Measurements from ENCODE around the gene FLYWCH2. TPM values are rescaled to one million over a fixed set of nuclear protein-coding genes. Genes with fewer than 3 reads are reported as not detected.
A peak's percentile ranks its signal among the peaks of the same experiment; 100 is the strongest.

The FLYWCH2 gene
- total RNA-seq, 1 experiment from 2014 or later = 16.5 TPM

- peaks cover 7 to 18% (median 12%) of the 10 kb centered on the region in 3 experiments for H3K36me3 Mint-ChIP-seq (ENCODE audit: insufficient read depth in 1 of 3, low read depth in 3 of 3)
- Histone ChIP-seq H3K4ac (ENCODE audit: low read depth, low read length) (no peak overlapping the region), H3K9me3 (ENCODE audit: control insufficient read depth, low read depth, low read length) (no peaks in the 10 kb centered on the region), H3K79me2 (ENCODE audit: insufficient read depth, low read length) (no peaks in the 10 kb centered on the region), H4K8ac (replicated peaks; ENCODE audit: insufficient read length, low read depth, low read length) (no peak overlapping the region), H3K14ac (ENCODE audit: insufficient read depth, low read length) (no peak overlapping the region), H2BK20ac (ENCODE audit: low read depth, low read length, poor library complexity, severe bottlenecking) (no peak overlapping the region), H2BK5ac (ENCODE audit: insufficient read length, low read length) (no peak overlapping the region), H3K23me2 (ENCODE audit: insufficient read length, low read depth, low read length, poor library complexity, severe bottlenecking) (no peaks in the 10 kb centered on the region), H4K91ac (ENCODE audit: insufficient read length, low read depth, low read length) (no peak overlapping the region), H3K4me2 (ENCODE audit: insufficient read depth, insufficient read length, low read length) (no peak overlapping the region), H2AK5ac (ENCODE audit: insufficient read length, low read length) (no peak overlapping the region), H4K20me1 (ENCODE audit: control insufficient read depth, insufficient read depth, insufficient read length) (no peaks in the 10 kb centered on the region), H3K27me3 (ENCODE audit: insufficient read depth, low read length) (no peaks in the 10 kb centered on the region), H3K56ac (ENCODE audit: insufficient read length, low read depth, low read length) (no peak overlapping the region), H3K27ac (ENCODE audit: insufficient read length, low read depth, low read length) (no peak overlapping the region), H3T11ph (ENCODE audit: low read length) (no peak overlapping the region), H2BK120ac (ENCODE audit: low read depth, low read length, poor library complexity, severe bottlenecking) (no peak overlapping the region), H3K23ac (ENCODE audit: insufficient read length, low read depth, low read length) (no peak overlapping the region), H3K9ac (ENCODE audit: extremely low read depth, insufficient read length, low read length) (no peak overlapping the region), H2BK12ac (ENCODE audit: insufficient read length, low read depth, low read length) (no peak overlapping the region), H3K79me1 (ENCODE audit: insufficient read depth, low read depth, low read length, poor library complexity, severe bottlenecking) (no peaks in the 10 kb centered on the region), H3K18ac (ENCODE audit: insufficient read length, low read depth, low read length) (no peak overlapping the region), H3K4me1 (ENCODE audit: insufficient read depth, low read length) (no peaks in the 10 kb centered on the region), H4K5ac (ENCODE audit: insufficient read length, low read depth, low read length) (no peak overlapping the region), H2BK15ac (ENCODE audit: low read depth, low read length) (no peak overlapping the region), H2AFZ (ENCODE audit: low read length) (no peak overlapping the region)
- H3K27ac Mint-ChIP-seq = peak overlapping the region in 2 of 3 experiments; percentile 5 to 63; a peak in 3 of 7 replicates
- H3K9me3 Mint-ChIP-seq = no peaks in the 10 kb centered on the region
- no peaks in the 10 kb centered on the region for H3K27me3 Mint-ChIP-seq (ENCODE audit: low read depth)
- no CpG with 5 or more reads among the region's 15 CpGs for WGBS (ENCODE audit: extremely low coverage, insufficient read length, low lambda C conversion rate)
- TF ChIP-seq CTCF (conservative IDR thresholded peaks at IDR 0.05) = no peak
- 0 out of 5 replicates have a peak overlapping the region, but pooled peaks of 1 of the 2 experiments have one; percentile 7 for H3K4me3 Mint-ChIP-seq
- H3K4me1 Mint-ChIP-seq = no peaks in the 10 kb centered on the region
- DNase-seq = no peak
Measured at GRCh38 chr16:2934450-2934849, 51.4 kb downstream of the FLYWCH2 start.

Data from H9 (cell line).